H1 (cell line): ENCODE data around the gene ZC3H8.

Experiments used
- CTCF ChIP-seq, 3 experiments: IDR thresholded peaks; 1 replicate in 2 of 3; 2 replicates in 1 of 3; pipeline versions ENCODE4 v1.5.1 to v1.6.1; 2011; ENCODE audit warnings: low read length in 3 of 3, mild to moderate bottlenecking in 3 of 3, inconsistent platforms in 2 of 3, low read depth in 1 of 3, moderate library complexity in 1 of 3; ENCODE audit not compliant: insufficient read depth in 1 of 3; ENCODE audit errors: control extremely low read depth in 1 of 3
- FOSL1 ChIP-seq: IDR thresholded peaks from 2 replicates; pipeline ENCODE4 v1.6.1; 2011; ENCODE audit warnings: mild to moderate bottlenecking, low read depth, low read length, moderate library complexity; ENCODE audit not compliant: insufficient read depth
- POLR2A ChIP-seq, 2 experiments: IDR thresholded peaks; 1 replicate in 1 of 2; 2 replicates in 1 of 2; pipeline ENCODE4 v1.6.1; 2011; ENCODE audit warnings: low read depth in 2 of 2, low read length in 2 of 2, mild to moderate bottlenecking in 2 of 2; ENCODE audit errors: control extremely low read depth in 1 of 2
- SIRT6 ChIP-seq: IDR thresholded peaks from one replicate; pipeline ENCODE4 v1.7.1; 2012; ENCODE audit warnings: low read length, inconsistent platforms

GRCh38 chr2:112163541-112163981, 91.3 kb downstream of the ZC3H8 start:
- TF ChIP-seq POLR2A (IDR thresholded peaks at IDR 0.05; ENCODE audit: control extremely low read depth in 1 of 2, low read depth in 2 of 2, low read length in 2 of 2), result no peak
- TF ChIP-seq CTCF (IDR thresholded peaks at IDR 0.05; ENCODE audit: control extremely low read depth in 1 of 3, insufficient read depth in 1 of 3, low read depth in 1 of 3, low read length in 3 of 3), result no peak
- no peak for TF ChIP-seq SIRT6
- TF ChIP-seq FOSL1, result no peak
